Suprapubic skin (tissue), 4 donors: Measurements from ENCODE around the gene MYO5B. TPM values are rescaled to one million over a fixed set of nuclear protein-coding genes. Genes with fewer than 3 reads are reported as not detected.

Experiments
- DNase-seq, 2 donors: peaks; one replicate each; pipeline ENCODE4 v3.0.0-alpha.2; 2019; ENCODE audit warnings: low spot score in 2 of 2
- H3K27ac ChIP-seq: fragments of 200-600 bp; sonication (generic); one replicate; pipeline ENCODE4 v1.5.1; 2019
- H3K27me3 ChIP-seq: fragments of 200-600 bp; sonication (generic); one replicate; pipeline ENCODE4 v1.5.1; 2019
- H3K36me3 ChIP-seq: fragments of 200-600 bp; sonication (generic); one replicate; pipeline ENCODE4 v1.5.1; 2019
- H3K4me1 ChIP-seq: fragments of 200-600 bp; sonication (generic); one replicate; pipeline ENCODE4 v1.5.1; 2019
- H3K4me3 ChIP-seq: fragments of 200-600 bp; sonication (generic); one replicate; pipeline ENCODE4 v1.5.1; 2019; ENCODE audit warnings: mild to moderate bottlenecking
- H3K9me3 ChIP-seq: fragments of 200-600 bp; sonication (generic); one replicate; pipeline ENCODE4 v1.5.1; 2019
- EP300 ChIP-seq: sonication (generic); formaldehyde crosslinking; IDR thresholded peaks from one replicate; pipeline ENCODE4 v1.6.1; 2017; ENCODE audit warnings: antibody characterized with exemption
- POLR2A ChIP-seq, 2 donors: fragments of 450-650 bp; IDR thresholded peaks; one replicate each; pipeline ENCODE4 v1.6.1; 2017; ENCODE audit warnings: antibody characterized with exemption in 2 of 2, mild to moderate bottlenecking in 2 of 2, moderate library complexity in 2 of 2
- POLR2AphosphoS5 ChIP-seq, 3 donors: sonication (generic); formaldehyde crosslinking; IDR thresholded peaks; one replicate each; pipeline ENCODE4 v1.6.1; 2017; ENCODE audit warnings: antibody characterized with exemption in 3 of 3
- WGBS: methylation state at CpG from one replicate; pipeline ENCODE4 v1.1.5; 2018; 5-methylcytosine and 5-hydroxymethylcytosine counted together
- total RNA-seq, 4 donors: library from RNA; depleted of rRNA; stranded (reverse); fragments of >200 nt; gene quantifications; one replicate each; pipeline ENCODE4 v1.1.0, GENCODE V29; 2016
- TF ChIP-seq, protein P1 (sequence below), 2 donors: fragments of 200-600 bp in 1 of 2; fragments of 450-650 bp in 1 of 2; sonication (generic) in 1 of 2; IDR thresholded peaks; one replicate each; pipeline ENCODE4 v1.5.1; 2016 to 2019; ENCODE audit warnings: antibody characterized with exemption in 2 of 2, mild to moderate bottlenecking in 1 of 2, moderate library complexity in 1 of 2

The MYO5B gene
- total RNA-seq, 4 donors from 2014 or later: 30.3 to 44.4 (median 40.7) TPM

GRCh38 chr18:50072146-50072545 lies 122.8 kb downstream of the MYO5B start:
- Histone ChIP-seq H3K4me1 (no peaks in the 10 kb centered on the region), H3K36me3 (no peaks in the 10 kb centered on the region)
- 63% methylated on average over 2 of the region's 2 CpGs for WGBS

GRCh38 chr18:50071397-50071796 lies 123.5 kb downstream of the MYO5B start:
- H3K9me3 ChIP-seq: no peaks in the 10 kb centered on the region
- no peaks in the 10 kb centered on the region for H3K36me3 ChIP-seq
- H3K27me3 ChIP-seq: no peaks in the 10 kb centered on the region
- 83% methylated on average over 4 of the region's 4 CpGs for WGBS
- H3K4me3 ChIP-seq: no peak overlapping the region
- TF ChIP-seq POLR2AphosphoS5 (IDR thresholded peaks at IDR 0.05): no peak
- TF ChIP-seq POLR2A (IDR thresholded peaks at IDR 0.05): no peak
- no peak for TF ChIP-seq EP300
- TF ChIP-seq, protein P1, sequence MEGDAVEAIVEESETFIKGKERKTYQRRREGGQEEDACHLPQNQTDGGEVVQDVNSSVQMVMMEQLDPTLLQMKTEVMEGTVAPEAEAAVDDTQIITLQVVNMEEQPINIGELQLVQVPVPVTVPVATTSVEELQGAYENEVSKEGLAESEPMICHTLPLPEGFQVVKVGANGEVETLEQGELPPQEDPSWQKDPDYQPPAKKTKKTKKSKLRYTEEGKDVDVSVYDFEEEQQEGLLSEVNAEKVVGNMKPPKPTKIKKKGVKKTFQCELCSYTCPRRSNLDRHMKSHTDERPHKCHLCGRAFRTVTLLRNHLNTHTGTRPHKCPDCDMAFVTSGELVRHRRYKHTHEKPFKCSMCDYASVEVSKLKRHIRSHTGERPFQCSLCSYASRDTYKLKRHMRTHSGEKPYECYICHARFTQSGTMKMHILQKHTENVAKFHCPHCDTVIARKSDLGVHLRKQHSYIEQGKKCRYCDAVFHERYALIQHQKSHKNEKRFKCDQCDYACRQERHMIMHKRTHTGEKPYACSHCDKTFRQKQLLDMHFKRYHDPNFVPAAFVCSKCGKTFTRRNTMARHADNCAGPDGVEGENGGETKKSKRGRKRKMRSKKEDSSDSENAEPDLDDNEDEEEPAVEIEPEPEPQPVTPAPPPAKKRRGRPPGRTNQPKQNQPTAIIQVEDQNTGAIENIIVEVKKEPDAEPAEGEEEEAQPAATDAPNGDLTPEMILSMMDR (IDR thresholded peaks at IDR 0.05): no peak
- H3K27ac ChIP-seq: no peak overlapping the region
- no peak for DNase-seq
- H3K4me1 ChIP-seq: no peaks in the 10 kb centered on the region

More at GRCh38 chr18:50072146-50072545, 122.8 kb downstream of the MYO5B start:
- Histone ChIP-seq H3K9me3 (no peaks in the 10 kb centered on the region), H3K27ac (no peak overlapping the region), H3K4me3 (no peak overlapping the region), H3K27me3 (no peaks in the 10 kb centered on the region)
- no peak for DNase-seq
- TF ChIP-seq POLR2AphosphoS5 (IDR thresholded peaks at IDR 0.05): no peak
- no peak for TF ChIP-seq EP300
- TF ChIP-seq, protein P1 (IDR thresholded peaks at IDR 0.05): no peak
- no peak for TF ChIP-seq POLR2A (IDR thresholded peaks at IDR 0.05)

DNA sequence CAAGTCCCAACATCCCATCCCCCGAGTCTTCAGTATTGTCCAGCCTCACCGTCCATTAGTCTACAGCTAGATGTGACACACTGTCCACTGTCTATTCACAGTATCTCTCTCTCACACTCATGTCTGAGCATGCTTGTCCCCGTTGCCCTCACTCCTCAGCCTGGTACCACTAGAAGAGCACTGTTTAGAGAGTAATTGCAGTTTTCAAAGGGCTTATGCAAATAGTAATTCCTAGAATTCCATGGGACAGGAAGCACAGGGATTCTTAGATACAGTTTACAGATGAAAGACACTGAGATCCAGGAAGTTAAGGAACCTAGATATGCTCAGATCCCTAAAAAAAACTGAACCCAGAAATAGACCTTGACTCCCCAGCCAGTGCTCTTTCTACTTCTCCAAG lies 125.5 kb downstream of the MYO5B start:
- H3K4me3 ChIP-seq: no peak overlapping the region
- no peak overlapping the region for H3K27ac ChIP-seq
- no peak for DNase-seq
- TF ChIP-seq EP300 (no peak), POLR2AphosphoS5 (IDR thresholded peaks at IDR 0.05) (no peak)
- 91% methylated on average over 3 of the region's 3 CpGs for WGBS
- H3K27me3 ChIP-seq: no peaks in the 10 kb centered on the region
- H3K36me3 ChIP-seq: no peaks in the 10 kb centered on the region
- H3K9me3 ChIP-seq: no peaks in the 10 kb centered on the region
- no peaks in the 10 kb centered on the region for H3K4me1 ChIP-seq

GRCh38 chr18:50065527-50065926 lies 129.4 kb downstream of the MYO5B start:
- TF ChIP-seq POLR2AphosphoS5 (IDR thresholded peaks at IDR 0.05) (no peak), POLR2A (IDR thresholded peaks at IDR 0.05) (no peak), EP300 (no peak)
- TF ChIP-seq, protein P1 (IDR thresholded peaks at IDR 0.05): no peak
- 100% methylated on average over 3 of the region's 4 CpGs for WGBS
- no peak overlapping the region for H3K27ac ChIP-seq
- no peak overlapping the region for H3K4me3 ChIP-seq
- no peaks in the 10 kb centered on the region for H3K4me1 ChIP-seq
- no peaks in the 10 kb centered on the region for H3K27me3 ChIP-seq
- no peaks in the 10 kb centered on the region for H3K36me3 ChIP-seq
- H3K9me3 ChIP-seq: no peaks in the 10 kb centered on the region
- no peak for DNase-seq

GRCh38 chr18:50065039-50065438 lies 129.9 kb downstream of the MYO5B start:
- H3K36me3 ChIP-seq: no peaks in the 10 kb centered on the region
- 85% methylated on average over 3 of the region's 3 CpGs for WGBS
- H3K27ac ChIP-seq: no peak overlapping the region
- no peaks in the 10 kb centered on the region for H3K9me3 ChIP-seq
- no peaks in the 10 kb centered on the region for H3K4me1 ChIP-seq
- H3K27me3 ChIP-seq: no peaks in the 10 kb centered on the region
- TF ChIP-seq, protein P1 (IDR thresholded peaks at IDR 0.05): no peak
- TF ChIP-seq POLR2AphosphoS5 (IDR thresholded peaks at IDR 0.05) (no peak), EP300 (no peak), POLR2A (IDR thresholded peaks at IDR 0.05) (no peak)
- DNase-seq: no peak
- no peak overlapping the region for H3K4me3 ChIP-seq

DNA sequence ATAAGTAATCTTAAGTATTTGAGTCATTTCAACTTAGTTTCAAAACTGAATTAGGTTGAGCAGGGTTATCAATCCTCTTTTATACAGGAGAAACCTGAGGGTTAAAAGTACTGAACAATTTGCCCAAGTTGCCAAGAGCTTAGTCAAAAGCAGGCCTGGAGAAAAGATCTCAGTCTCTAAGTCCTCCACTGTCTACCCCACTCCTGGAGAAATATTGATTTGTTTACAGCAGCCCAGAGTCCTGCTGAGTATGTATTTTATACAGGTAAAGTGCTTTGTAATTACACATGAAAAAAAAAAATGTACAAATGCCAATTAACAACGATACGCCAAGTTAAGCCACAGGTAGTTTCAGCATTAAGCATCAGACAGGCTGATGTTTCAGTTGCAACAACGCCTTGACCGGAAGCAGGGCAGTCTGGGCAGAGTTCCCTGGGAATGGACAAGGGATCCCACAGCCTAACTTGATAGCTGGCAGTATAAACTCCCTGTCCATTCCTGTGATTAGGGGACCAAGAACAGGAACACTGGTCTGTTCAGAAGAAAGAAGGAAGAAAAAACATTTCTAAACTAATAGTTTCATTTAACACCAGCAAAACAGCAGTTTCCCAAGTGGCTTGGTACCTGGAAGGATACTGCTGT lies 132.9 kb downstream of the MYO5B start:
- Histone ChIP-seq H3K4me1 (no peaks in the 10 kb centered on the region), H3K9me3 (no peaks in the 10 kb centered on the region), H3K4me3 (no peak overlapping the region), H3K36me3 (no peaks in the 10 kb centered on the region), H3K27ac (no peak overlapping the region), H3K27me3 (no peaks in the 10 kb centered on the region)
- TF ChIP-seq POLR2A (IDR thresholded peaks at IDR 0.05) (no peak), POLR2AphosphoS5 (IDR thresholded peaks at IDR 0.05) (no peak), EP300 (no peak)
- TF ChIP-seq, protein P1 (IDR thresholded peaks at IDR 0.05): no peak
- DNase-seq: no peak
- 54% methylated on average over 4 of the region's 4 CpGs for WGBS
